Upper lobe of left lung (tissue), 6 donors: ENCODE data around the gene PPM1L. TPM values are rescaled to one million over a fixed set of nuclear protein-coding genes. Genes with fewer than 3 reads are reported as not detected.
"Not testable (repeated sequence)": the region's sequence is repeated elsewhere in the genome, so short reads cannot be mapped to it uniquely, and the experiment has no call there.

Experiments used
- ATAC-seq, 2 donors: fragments of 200-7000 bp; cut with Tn5 transposase; one replicate each; pipeline ENCODE4 v1.9.1; 2022; ENCODE audit warnings: mild to moderate bottlenecking in 2 of 2, moderate library complexity in 2 of 2; ENCODE audit not compliant: low FRiP score in 2 of 2
- DNase-seq, 2 donors: peaks; one replicate each; pipeline ENCODE4 v3.0.0-alpha.2; 2019 to 2020
- H3K27ac ChIP-seq, 4 donors: fragments of 200-600 bp; sonication (generic); one replicate each; pipeline ENCODE4 v1.5.1; 2016 to 2019
- H3K27me3 ChIP-seq, 4 donors: fragments of 200-600 bp; sonication (generic); one replicate each; pipeline ENCODE4 v1.5.1; 2017 to 2019
- H3K36me3 ChIP-seq, 4 donors: fragments of 200-600 bp; sonication (generic); one replicate each; pipeline ENCODE4 v1.5.1; 2016 to 2019
- H3K4me1 ChIP-seq, 4 donors: fragments of 200-600 bp; sonication (generic); one replicate each; pipeline ENCODE4 v1.5.1; 2018 to 2019
- H3K4me3 ChIP-seq, 4 donors: fragments of 200-600 bp; sonication (generic); one replicate each; pipeline ENCODE4 v1.5.1; 2017 to 2019; ENCODE audit warnings: mild to moderate bottlenecking in 2 of 4, moderate library complexity in 1 of 4
- H3K9me3 ChIP-seq, 4 donors: fragments of 200-600 bp; sonication (generic); one replicate each; pipeline ENCODE4 v1.5.1; 2018 to 2019
- CTCF ChIP-seq, 6 experiments: fragments of 450-650 bp in 4 of 6; fragments of 200-600 bp in 2 of 6; sonication (generic) in 2 of 6; IDR thresholded peaks; one replicate each; pipeline ENCODE4 v1.5.1; 2016 to 2019; ENCODE audit warnings: antibody characterized with exemption in 6 of 6
- EP300 ChIP-seq, 4 donors: sonication (generic); formaldehyde crosslinking; IDR thresholded peaks; one replicate each; pipeline ENCODE4 v1.5.1; 2017; ENCODE audit warnings: antibody characterized with exemption in 4 of 4, control low read depth in 2 of 4
- POLR2A ChIP-seq, 4 donors: fragments of 450-650 bp; IDR thresholded peaks; one replicate each; pipeline ENCODE4 v1.5.1; 2016 to 2017; ENCODE audit warnings: antibody characterized with exemption in 4 of 4, mild to moderate bottlenecking in 2 of 4
- POLR2AphosphoS5 ChIP-seq, 2 donors: sonication (generic); formaldehyde crosslinking; IDR thresholded peaks; one replicate each; pipeline ENCODE4 v1.5.1; 2017; ENCODE audit warnings: antibody characterized with exemption in 2 of 2
- WGBS, 2 donors: methylation state at CpG; one replicate each; pipeline ENCODE4 v1.1.5; 2017 to 2018; 5-methylcytosine and 5-hydroxymethylcytosine counted together
- total RNA-seq, 6 donors: library from RNA; depleted of rRNA in 4 of 6; stranded (reverse); fragments of >200 nt in 4 of 6; gene quantifications; one replicate each; pipeline versions ENCODE4 v1.1.0 to v1.2.1, GENCODE V29; 2016 to 2021
- donor health status: DM: no; HTN: no; CAD: no; lungs with moderate emphysema.
- donor health status: DM: no; HTN: yes; CAD: no; lungs with severe emphysema.

The PPM1L gene
- total RNA-seq, 6 donors from 2014 or later: 11.3 to 26.8 (median 18.7) TPM

GRCh38 chr3:161026612-161027510, 270.8 kb downstream of the PPM1L start:
- Histone ChIP-seq H3K27me3 (no peaks in the 10 kb centered on the region), H3K36me3 (no peaks in the 10 kb centered on the region), H3K4me3 (no peak overlapping the region), H3K9me3 (peaks cover 6 to 12% (median 9%) of the 10 kb centered on the region in 4 donors), H3K4me1 (no peaks in the 10 kb centered on the region), H3K27ac (no peak overlapping the region)
- WGBS, 2 donors: 85 to 90% methylated on average over 6 of the region's 6 CpGs
- TF ChIP-seq EP300 (IDR thresholded peaks at IDR 0.05): no peak
- ATAC-seq: no peak
- no peak for DNase-seq

- DNase-seq (no peak), ATAC-seq (no peak)
- 84 to 93% methylated on average over 5 of the region's 5 CpGs for WGBS, 2 donors
- Histone ChIP-seq H3K4me3 (no peak overlapping the region), H3K4me1 (no peaks in the 10 kb centered on the region), H3K36me3 (no peaks in the 10 kb centered on the region), H3K27me3 (no peaks in the 10 kb centered on the region), H3K9me3 (peaks cover 0 to 1% (median under 1%) of the 10 kb centered on the region in 4 donors), H3K27ac (no peak overlapping the region)
- TF ChIP-seq POLR2AphosphoS5 (IDR thresholded peaks at IDR 0.05): no peak
- TF ChIP-seq CTCF (IDR thresholded peaks at IDR 0.05): no peak
- no peak for TF ChIP-seq POLR2A (IDR thresholded peaks at IDR 0.05)
- no peak for TF ChIP-seq EP300 (IDR thresholded peaks at IDR 0.05)
Measured at GRCh38 chr3:161028555-161029153, 272.6 kb downstream of the PPM1L start.

GRCh38 chr3:161031134-161031533, 275.1 kb downstream of the PPM1L start:
- Histone ChIP-seq H3K4me3 (no peak overlapping the region), H3K4me1 (no peaks in the 10 kb centered on the region), H3K27ac (no peak overlapping the region), H3K27me3 (no peaks in the 10 kb centered on the region), H3K36me3 (no peaks in the 10 kb centered on the region), H3K9me3 (no peaks in the 10 kb centered on the region)
- no peak for TF ChIP-seq POLR2AphosphoS5 (IDR thresholded peaks at IDR 0.05)
- no peak for TF ChIP-seq EP300 (IDR thresholded peaks at IDR 0.05)
- TF ChIP-seq POLR2A (IDR thresholded peaks at IDR 0.05): no peak
- no peak for TF ChIP-seq CTCF (IDR thresholded peaks at IDR 0.05)
- WGBS, 2 donors: 93 to 95% methylated on average over 1 of the region's 1 CpG
- DNase-seq (no peak), ATAC-seq (no peak)

GRCh38 chr3:161034913-161035550, 279.0 kb downstream of the PPM1L start:
- H3K4me3 ChIP-seq, H3K27me3 ChIP-seq, H3K9me3 ChIP-seq, H3K36me3 ChIP-seq, H3K4me1 ChIP-seq: not testable (repeated sequence)
- WGBS, 2 donors: 24 to 38% methylated on average over 5 of the region's 5 CpGs
- peak overlapping the region in 3 of 4 donors; percentile 8 to 32 (median 24) for H3K27ac ChIP-seq
- peak in 1 of 2 donors; percentile 29 for DNase-seq
- peak in 1 of 2 donors; percentile 71 for ATAC-seq

- Histone ChIP-seq H3K4me1 (no peaks in the 10 kb centered on the region), H3K4me3 (no peak overlapping the region), H3K27ac (peak overlapping the region in 3 of 4 donors; percentile 8 to 32 (median 24)), H3K9me3 (no peaks in the 10 kb centered on the region), H3K36me3 (no peaks in the 10 kb centered on the region), H3K27me3 (no peaks in the 10 kb centered on the region)
- TF ChIP-seq CTCF (IDR thresholded peaks at IDR 0.05) (no peak), EP300 (IDR thresholded peaks at IDR 0.05) (peak in 1 of 4 donors; percentile 23)
- ATAC-seq (peak; percentile 74 to 89), DNase-seq (no peak)
- 41 to 60% methylated on average over 2 of the region's 2 CpGs for WGBS, 2 donors
Measured at GRCh38 chr3:161035711-161036110, 279.7 kb downstream of the PPM1L start.
